HepG2 (cell line): ENCODE measurements around the gene TAAR6.

Experiments used
- ATF3 ChIP-seq: sonication (generic); formaldehyde crosslinking; IDR thresholded peaks from 2 replicates; pipeline ENCODE4 v1.4.0; 2020; ENCODE audit warnings: missing genetic modification reagents
- CTCF ChIP-seq: sonication (generic); formaldehyde crosslinking; IDR thresholded peaks from 2 replicates; pipeline ENCODE4 v1.5.0; 2020; ENCODE audit warnings: mild to moderate bottlenecking, missing genetic modification reagents, moderate library complexity
- GTF2F1 ChIP-seq: fragments of 150-350 bp; IDR thresholded peaks from 2 replicates; pipeline ENCODE4 v1.6.1; 2014; ENCODE audit warnings: low read length
- REST ChIP-seq, 2 experiments: IDR thresholded peaks; 2 replicates each; pipeline ENCODE4 v1.6.1; 2011 to 2012; ENCODE audit warnings: low read length in 2 of 2, borderline replicate concordance in 1 of 2, low read depth in 1 of 2, mild to moderate bottlenecking in 1 of 2, moderate library complexity in 1 of 2
- SMARCE1 ChIP-seq: fragments of 450-650 bp; IDR thresholded peaks from 2 replicates; pipeline ENCODE4 v1.6.1; 2017; ENCODE audit warnings: borderline replicate concordance
- SP1 ChIP-seq, 2 experiments: fragments of 450-650 bp in 1 of 2; sonication (generic) in 1 of 2; formaldehyde crosslinking in 1 of 2; IDR thresholded peaks; 2 replicates each; pipeline versions ENCODE4 v1.4.0 to v1.6.1; 2016 to 2020; ENCODE audit warnings: missing genetic modification reagents in 1 of 2
- TBP ChIP-seq: sonication (generic); formaldehyde crosslinking; IDR thresholded peaks from 2 replicates; pipeline ENCODE4 v1.5.0; 2020; ENCODE audit warnings: missing genetic modification reagents
- ZNF3 ChIP-seq: IDR thresholded peaks from 2 replicates; pipeline ENCODE4 v1.7.0; 2017; ENCODE audit warnings: inconsistent platforms
- ZSCAN12 ChIP-seq: sonication (generic); formaldehyde crosslinking; IDR thresholded peaks from 2 replicates; pipeline ENCODE4 v1.9.0; 2021; ENCODE audit warnings: mild to moderate bottlenecking, missing genetic modification reagents

- TF ChIP-seq REST (IDR thresholded peaks at IDR 0.05; ENCODE audit: borderline replicate concordance in 1 of 2, low read depth in 1 of 2, low read length in 2 of 2), result no peak
- no peak for TF ChIP-seq GTF2F1
- TF ChIP-seq SP1 (IDR thresholded peaks at IDR 0.05), result no peak
- TF ChIP-seq SP1 (CRISPR knock-in tag; IDR thresholded peaks at IDR 0.05), result no peak
- no peak for TF ChIP-seq ATF3 (CRISPR knock-in tag)
- no peak for TF ChIP-seq ZNF3
- TF ChIP-seq CTCF (CRISPR knock-in tag), result no peak
- no peak for TF ChIP-seq ZSCAN12 (CRISPR knock-in tag)
- no peak for TF ChIP-seq SMARCE1
- TF ChIP-seq TBP (CRISPR knock-in tag), result no peak
Observed at GRCh38 chr6:132567566-132567965, 2.6 kb upstream of the TAAR6 start.
